ENCODE measurements around the gene AUNIP. TPM values are rescaled to one million over a fixed set of nuclear protein-coding genes. Genes with fewer than 3 reads are reported as not detected.
A peak's percentile ranks its signal among the peaks of the same experiment; 100 is the strongest.

Gene AUNIP
- total RNA-seq, 1 experiment from 2014 or later, result 12.1 TPM

GRCh38 chr1:25890239-25891034, 31.2 kb upstream of the AUNIP start:
- H3K9ac ChIP-seq (ENCODE audit: low read length), result peak overlapping the region; percentile 78
- H3K27me3 ChIP-seq (ENCODE audit: insufficient read depth, low read length), result no peaks in the 10 kb centered on the region
- DNase-seq (ENCODE audit: low read depth, low spot score) (peak; percentile 96), ATAC-seq (peak; percentile 80)
- BruUV-seq (replicated peaks), result TSS peak; percentile 71
- peak overlapping the region; percentile 24 to 51 for H3K4me3 ChIP-seq (replicated peaks in 1 of 2; ENCODE audit: low read depth in 1 of 2, low read length in 2 of 2)
- H3K4me2 ChIP-seq (ENCODE audit: low read length), result peak overlapping the region; percentile 87
- no peaks in the 10 kb centered on the region for H3K79me2 ChIP-seq (ENCODE audit: insufficient read depth, low read length)
- POLR2A ChIA-PET, result interaction anchor here (0.6 to 5.5 kb wide), 6 partner anchors 9 to 107 kb away, joined by 3 to 31 read pairs (median 4); partner anchors contain the start of genes PAFAH2 and PAQR7
- H3K9me2 ChIP-seq (ENCODE audit: insufficient read depth), result no peaks in the 10 kb centered on the region; the same call in 1 of the 2 replicates
- CTCF ChIA-PET, result interaction anchor here (1.1 kb wide), 1 partner anchor 15 kb away, joined by 3 read pairs; the partner anchor contains the start of gene PAQR7
- RAD21 ChIA-PET (ENCODE audit: low non-redundant PET in 1 of 2, low total read pairs in 2 of 2, uncharacterized antibody in 2 of 2, unreplicated experiment in 2 of 2), result interaction anchor here in 1 of 2 experiments (1.5 kb wide), 1 partner anchor 53 kb away, joined by 3 read pairs; no protein-coding TSS in a partner anchor
- no peak overlapping the region for H2AFZ ChIP-seq (ENCODE audit: low read depth, low read length, poor library complexity, severe bottlenecking)
- peaks cover 57 to 74% of the 10 kb centered on the region in 2 experiments for H3K4me1 ChIP-seq (ENCODE audit: control insufficient read depth in 1 of 2, insufficient read depth in 2 of 2, low read length in 2 of 2)
- no peaks in the 10 kb centered on the region for H3K9me3 ChIP-seq (ENCODE audit: control insufficient read depth in 1 of 2, insufficient read depth in 1 of 2, low read depth in 1 of 2, low read length in 2 of 2)
- no peaks in the 10 kb centered on the region for H4K20me1 ChIP-seq (ENCODE audit: insufficient read depth)
- no peaks in the 10 kb centered on the region for H3K36me3 ChIP-seq (ENCODE audit: control insufficient read depth in 1 of 2, insufficient read depth in 2 of 2, low read length in 2 of 2)
- intact Hi-C loops (cut with micrococcal nuclease), result loop anchor here (1.0 to 10.0 kb wide), 2 partner anchors 53 to 254 kb away; no protein-coding TSS in a partner anchor
- peak overlapping the region; percentile 94 for H3K27ac ChIP-seq (ENCODE audit: low read depth, low read length)
- TF ChIP-seq, protein P1, sequence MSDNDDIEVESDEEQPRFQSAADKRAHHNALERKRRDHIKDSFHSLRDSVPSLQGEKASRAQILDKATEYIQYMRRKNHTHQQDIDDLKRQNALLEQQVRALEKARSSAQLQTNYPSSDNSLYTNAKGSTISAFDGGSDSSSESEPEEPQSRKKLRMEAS (IDR thresholded peaks at IDR 0.05), result peak; percentile 56
- no peak for TF ChIP-seq EGR1 (IDR thresholded peaks at IDR 0.05; ENCODE audit: low read depth)
- TF ChIP-seq ZNF274 (IDR thresholded peaks at IDR 0.05; ENCODE audit: low read depth, low read length), result no peak
- TF ChIP-seq POLR2A (IDR thresholded peaks at IDR 0.05; ENCODE audit: borderline replicate concordance, extremely low read depth, insufficient read depth, insufficient read length), result no peak
- TF ChIP-seq, protein P2, sequence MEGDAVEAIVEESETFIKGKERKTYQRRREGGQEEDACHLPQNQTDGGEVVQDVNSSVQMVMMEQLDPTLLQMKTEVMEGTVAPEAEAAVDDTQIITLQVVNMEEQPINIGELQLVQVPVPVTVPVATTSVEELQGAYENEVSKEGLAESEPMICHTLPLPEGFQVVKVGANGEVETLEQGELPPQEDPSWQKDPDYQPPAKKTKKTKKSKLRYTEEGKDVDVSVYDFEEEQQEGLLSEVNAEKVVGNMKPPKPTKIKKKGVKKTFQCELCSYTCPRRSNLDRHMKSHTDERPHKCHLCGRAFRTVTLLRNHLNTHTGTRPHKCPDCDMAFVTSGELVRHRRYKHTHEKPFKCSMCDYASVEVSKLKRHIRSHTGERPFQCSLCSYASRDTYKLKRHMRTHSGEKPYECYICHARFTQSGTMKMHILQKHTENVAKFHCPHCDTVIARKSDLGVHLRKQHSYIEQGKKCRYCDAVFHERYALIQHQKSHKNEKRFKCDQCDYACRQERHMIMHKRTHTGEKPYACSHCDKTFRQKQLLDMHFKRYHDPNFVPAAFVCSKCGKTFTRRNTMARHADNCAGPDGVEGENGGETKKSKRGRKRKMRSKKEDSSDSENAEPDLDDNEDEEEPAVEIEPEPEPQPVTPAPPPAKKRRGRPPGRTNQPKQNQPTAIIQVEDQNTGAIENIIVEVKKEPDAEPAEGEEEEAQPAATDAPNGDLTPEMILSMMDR (IDR thresholded peaks at IDR 0.05 in 2 of 3, conservative IDR thresholded peaks at IDR 0.05 in 1 of 3; ENCODE audit: borderline replicate concordance in 1 of 3, insufficient read depth in 1 of 3, low read depth in 2 of 3, low read length in 2 of 3), result no peak
- TF ChIP-seq RAD21 (IDR thresholded peaks at IDR 0.05; ENCODE audit: low read depth), result no peak
- no peak; the same call in none of the 2 replicates for TF ChIP-seq CEBPB (IDR thresholded peaks at IDR 0.05; ENCODE audit: low read depth)
- TF ChIP-seq YY1 (IDR thresholded peaks at IDR 0.05; ENCODE audit: extremely low read depth, insufficient replicate concordance, low read depth, low read length), result peak; percentile 82
- no peak for TF ChIP-seq ZFX (IDR thresholded peaks at IDR 0.05)
- no peak for TF ChIP-seq ZBTB33 (IDR thresholded peaks at IDR 0.05; ENCODE audit: extremely low read depth, insufficient replicate concordance, low read length)
- TF ChIP-seq CBX3 (IDR thresholded peaks at IDR 0.05; ENCODE audit: low read depth), result peak; percentile 95
- no peak for TF ChIP-seq EZH2 (IDR thresholded peaks at IDR 0.05)
- 0 out of 2 replicates have a peak, but pooled peaks have one; percentile 50 for TF ChIP-seq SRF (IDR thresholded peaks at IDR 0.05; ENCODE audit: low read depth)
- no peak for TF ChIP-seq ELF1 (IDR thresholded peaks at IDR 0.05; ENCODE audit: borderline replicate concordance, low read depth)
- TF ChIP-seq JUND (IDR thresholded peaks at IDR 0.05), result peak; percentile 97
- TF ChIP-seq FOSL1 (IDR thresholded peaks at IDR 0.05; ENCODE audit: low read depth), result peak; percentile 94
- peak; percentile 55; the same call in 1 of the 2 replicates for TF ChIP-seq SIN3A (IDR thresholded peaks at IDR 0.05; ENCODE audit: low read depth)
- no peak for TF ChIP-seq TCF7L2 (IDR thresholded peaks at IDR 0.05; ENCODE audit: borderline replicate concordance, extremely low read depth, insufficient read depth, insufficient read length)
- TF ChIP-seq EZH2phosphoT487 (IDR thresholded peaks at IDR 0.05; ENCODE audit: borderline replicate concordance), result no peak
- peak; percentile 63 for TF ChIP-seq POLR2AphosphoS5 (IDR thresholded peaks at IDR 0.05; ENCODE audit: low read depth, low read length)

Measured in HCT116 (cell line).